Endodermal cell (in vitro differentiated cells): ENCODE measurements around the gene GPR37L1. TPM values are rescaled to one million over a fixed set of nuclear protein-coding genes. Genes with fewer than 3 reads are reported as not detected.

Experiments used
- DNase-seq: peaks from one replicate; pipeline ENCODE4 v3.0.0-alpha.2; 2017
- H3K27ac ChIP-seq: 2 replicates; pipeline ENCODE4 v1.5.1; 2013; ENCODE audit warnings: mild to moderate bottlenecking, low read depth, low read length, moderate library complexity
- H3K27me3 ChIP-seq: 2 replicates; pipeline ENCODE4 v1.6.1; 2013; ENCODE audit warnings: mild to moderate bottlenecking, low read length, moderate library complexity; ENCODE audit not compliant: insufficient read depth, control insufficient read depth, poor library complexity, severe bottlenecking
- H3K36me3 ChIP-seq: 2 replicates; pipeline ENCODE4 v1.7.0; 2013; ENCODE audit warnings: mild to moderate bottlenecking, low read length, moderate library complexity; ENCODE audit not compliant: control insufficient read depth, insufficient read depth
- H3K4me1 ChIP-seq: one replicate; pipeline ENCODE4 v1.7.0; 2013; ENCODE audit warnings: low read length; ENCODE audit not compliant: control insufficient read depth, insufficient read depth
- H3K4me3 ChIP-seq: 2 replicates; pipeline ENCODE4 v1.5.1; 2013; ENCODE audit warnings: mild to moderate bottlenecking, low read length, moderate library complexity
- H3K9ac ChIP-seq: 2 replicates; pipeline ENCODE4 v1.6.1; 2013; ENCODE audit warnings: mild to moderate bottlenecking, low read length, moderate library complexity; ENCODE audit not compliant: poor library complexity, severe bottlenecking; ENCODE audit errors: extremely low read depth
- H3K9me3 ChIP-seq: 2 replicates; pipeline ENCODE4 v1.6.1; 2013; ENCODE audit warnings: mild to moderate bottlenecking, low read length, moderate library complexity; ENCODE audit not compliant: control insufficient read depth
- H3K27ac Mint-ChIP-seq: 2 replicates; pipeline ENCODE4 v1.8.0; 2020; ENCODE audit warnings: mixed read lengths
- H3K27me3 Mint-ChIP-seq: 2 replicates; pipeline ENCODE4 v1.8.0; 2021; ENCODE audit warnings: mild to moderate bottlenecking, mixed read lengths; ENCODE audit not compliant: insufficient read depth
- H3K36me3 Mint-ChIP-seq: 2 replicates; pipeline ENCODE4 v1.8.0; 2020; ENCODE audit warnings: low read depth, mixed read lengths
- H3K4me1 Mint-ChIP-seq: 2 replicates; pipeline ENCODE4 v1.8.0; 2020; ENCODE audit warnings: mixed read lengths
- H3K4me3 Mint-ChIP-seq: 2 replicates; pipeline ENCODE4 v1.8.0; 2020; ENCODE audit warnings: mild to moderate bottlenecking, moderate library complexity, mixed read lengths
- H3K9me3 Mint-ChIP-seq: 2 replicates; pipeline ENCODE4 v1.8.0; 2020; ENCODE audit warnings: mild to moderate bottlenecking, mixed read lengths
- WGBS, 2 experiments: methylation state at CpG; one replicate each; pipeline versions ENCODE4 v1.1.5 to v1.1.7; 2013; ENCODE audit warnings: missing lambda C conversion rate in 2 of 2, mixed read lengths in 1 of 2; ENCODE audit not compliant: insufficient coverage in 1 of 2, insufficient read length in 1 of 2; 5-methylcytosine and 5-hydroxymethylcytosine counted together
- total RNA-seq, 2 donors: library from RNA; stranded (reverse); fragmentation: NEBNext Ultra II Directional in 1 of 2; extraction: Animal tissue kit (Norgen Biotek cat#: 25700) in 1 of 2; gene quantifications; 2 replicates in 1 of 2; 3 replicates in 1 of 2; pipeline ENCODE4 v1.2.1, GENCODE V29; 2021
- TF ChIP-seq, protein P1 (sequence below): fragments of 200-600 bp; sonication (generic); conservative IDR thresholded peaks from 2 replicates; pipeline ENCODE4 v1.5.0; 2021; ENCODE audit warnings: antibody characterized with exemption, mild to moderate bottlenecking

The GPR37L1 gene
- total RNA-seq, 2 donors from 2014 or later: 0.04 TPM; not detected in 1

GRCh38 chr1:202143011-202143767 is 20.5 kb downstream of the GPR37L1 start:
- peak overlapping the region; percentile 29 for H3K9ac ChIP-seq
- Mint-ChIP-seq H3K4me1 (peaks cover 22% of the 10 kb centered on the region), H3K36me3 (peaks cover 10% of the 10 kb centered on the region), H3K27ac (peak overlapping the region; percentile 61), H3K27me3 (peaks cover 8% of the 10 kb centered on the region), H3K9me3 (no peaks in the 10 kb centered on the region), H3K4me3 (peak overlapping the region; percentile 80)
- DNase-seq: peak; percentile 50
- peak overlapping the region; percentile 84 for H3K4me3 ChIP-seq
- 53 to 66% methylated on average over 10 to 17 of the region's 17 CpGs for WGBS, 2 experiments
- no peaks in the 10 kb centered on the region for H3K4me1 ChIP-seq
- H3K9me3 ChIP-seq: no peaks in the 10 kb centered on the region
- H3K36me3 ChIP-seq: peaks cover 23% of the 10 kb centered on the region
- TF ChIP-seq, protein P1, sequence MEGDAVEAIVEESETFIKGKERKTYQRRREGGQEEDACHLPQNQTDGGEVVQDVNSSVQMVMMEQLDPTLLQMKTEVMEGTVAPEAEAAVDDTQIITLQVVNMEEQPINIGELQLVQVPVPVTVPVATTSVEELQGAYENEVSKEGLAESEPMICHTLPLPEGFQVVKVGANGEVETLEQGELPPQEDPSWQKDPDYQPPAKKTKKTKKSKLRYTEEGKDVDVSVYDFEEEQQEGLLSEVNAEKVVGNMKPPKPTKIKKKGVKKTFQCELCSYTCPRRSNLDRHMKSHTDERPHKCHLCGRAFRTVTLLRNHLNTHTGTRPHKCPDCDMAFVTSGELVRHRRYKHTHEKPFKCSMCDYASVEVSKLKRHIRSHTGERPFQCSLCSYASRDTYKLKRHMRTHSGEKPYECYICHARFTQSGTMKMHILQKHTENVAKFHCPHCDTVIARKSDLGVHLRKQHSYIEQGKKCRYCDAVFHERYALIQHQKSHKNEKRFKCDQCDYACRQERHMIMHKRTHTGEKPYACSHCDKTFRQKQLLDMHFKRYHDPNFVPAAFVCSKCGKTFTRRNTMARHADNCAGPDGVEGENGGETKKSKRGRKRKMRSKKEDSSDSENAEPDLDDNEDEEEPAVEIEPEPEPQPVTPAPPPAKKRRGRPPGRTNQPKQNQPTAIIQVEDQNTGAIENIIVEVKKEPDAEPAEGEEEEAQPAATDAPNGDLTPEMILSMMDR: no peak
- H3K27me3 ChIP-seq: no peaks in the 10 kb centered on the region
- H3K27ac ChIP-seq: no peak overlapping the region

DNA sequence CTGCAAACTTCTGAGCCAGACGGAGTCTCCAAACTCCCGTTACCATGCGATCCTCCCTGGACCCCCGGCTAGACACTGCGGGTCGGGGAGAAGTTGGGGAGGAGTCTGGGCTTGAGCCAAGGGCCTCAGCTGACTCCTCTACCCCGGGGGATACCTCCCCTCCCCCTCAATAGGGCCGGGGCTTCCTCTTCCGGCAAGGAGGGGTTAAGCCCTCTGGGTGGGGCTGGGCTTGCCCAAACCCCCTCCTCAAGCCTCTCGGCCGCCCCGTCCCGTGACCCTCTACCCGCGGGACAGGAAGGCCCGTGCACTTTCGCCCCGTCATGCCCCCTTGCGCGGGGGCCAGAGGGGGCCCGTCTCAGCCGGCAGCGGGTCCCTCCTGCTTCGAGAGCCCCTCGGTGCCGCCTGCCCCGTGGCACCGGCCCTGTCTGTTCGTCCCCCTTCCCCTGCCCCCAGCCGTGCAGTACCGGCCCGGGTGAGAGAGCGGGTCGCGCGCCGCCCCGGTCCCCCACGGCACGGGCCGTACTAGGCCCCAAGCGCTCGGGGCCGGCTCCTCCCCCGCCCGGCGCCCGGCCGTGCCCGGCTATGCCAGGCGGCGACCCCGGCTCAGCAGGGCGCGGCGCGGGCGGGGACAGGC is 21.2 kb downstream of the GPR37L1 start:
- H3K4me1 ChIP-seq: no peaks in the 10 kb centered on the region
- WGBS, 2 experiments: 0% methylated on average over 11 to 58 of the region's 58 CpGs
- Mint-ChIP-seq H3K4me3 (peak overlapping the region; percentile 80), H3K36me3 (peaks cover 6% of the 10 kb centered on the region), H3K27ac (peak overlapping the region; percentile 61), H3K27me3 (peaks cover 8% of the 10 kb centered on the region), H3K9me3 (no peaks in the 10 kb centered on the region), H3K4me1 (peaks cover 22% of the 10 kb centered on the region)
- H3K27ac ChIP-seq: no peak overlapping the region
- no peaks in the 10 kb centered on the region for H3K9me3 ChIP-seq
- H3K27me3 ChIP-seq: no peaks in the 10 kb centered on the region
- H3K9ac ChIP-seq: peak overlapping the region; percentile 29
- peak; percentile 56 for DNase-seq
- H3K4me3 ChIP-seq: peak overlapping the region; percentile 84
- TF ChIP-seq, protein P1: no peak
- peaks cover 16% of the 10 kb centered on the region for H3K36me3 ChIP-seq

- H3K27me3 Mint-ChIP-seq: peaks cover 8% of the 10 kb centered on the region
- peak within 1 kb of the TSS; percentile 84 for H3K4me3 ChIP-seq
- H3K9me3 Mint-ChIP-seq: no peaks in the 10 kb centered on the region
- peaks cover 6% of the 10 kb centered on the region for H3K36me3 Mint-ChIP-seq
- TF ChIP-seq, protein P1: no peak
- peak; percentile 86 for DNase-seq
- peak within 1 kb of the TSS; percentile 49 for H3K27ac ChIP-seq
- peaks cover 22% of the 10 kb centered on the region for H3K4me1 Mint-ChIP-seq
- peak within 1 kb of the TSS; percentile 53 for H3K9ac ChIP-seq
- H3K27ac Mint-ChIP-seq: peak within 1 kb of the TSS; percentile 61
- 0 to 1% methylated on average over 21 to 82 of the region's 82 CpGs for WGBS, 2 experiments
- peak within 1 kb of the TSS; percentile 80 for H3K4me3 Mint-ChIP-seq
- no peaks in the 10 kb centered on the region for H3K9me3 ChIP-seq
- H3K36me3 ChIP-seq: peaks cover 16% of the 10 kb centered on the region
- H3K4me1 ChIP-seq: no peaks in the 10 kb centered on the region
- no peaks in the 10 kb centered on the region for H3K27me3 ChIP-seq
Measured at GRCh38 chr1:202144402-202145067, 21.8 kb downstream of the GPR37L1 start, which contains the start of gene ARL8A. Gene ARL8A, minus strand, starts transcription at chr1:202144737. Its CDS starts 165 bp downstream, at chr1:202144572.
